CD4-positive, alpha-beta T cell treated with Interleukin-4 for 1 hour (primary cell): ENCODE results near the gene CRTAC1.

Experiments
- DNase-seq, 2 donors: peaks; one replicate each; pipeline ENCODE4 v3.0.0-alpha.2; 2020 to 2022

Gene CRTAC1

GRCh38 chr10:97892506-97892905 lies 137.9 kb downstream of the CRTAC1 start:
- DNase-seq = no peak

GRCh38 chr10:97891497-97892167 lies 138.8 kb downstream of the CRTAC1 start:
- no peak for DNase-seq

GRCh38 chr10:97889461-97890265 lies 140.8 kb downstream of the CRTAC1 start:
- DNase-seq = no peak

- no peak for DNase-seq
These were observed 141.7 kb downstream of the CRTAC1 start for GRCh38 chr10:97888641-97889262.

GRCh38 chr10:97888134-97888533 lies 142.3 kb downstream of the CRTAC1 start:
- DNase-seq = no peak

- DNase-seq = no peak
These were observed 143.0 kb downstream of the CRTAC1 start for GRCh38 chr10:97887399-97887798.

GRCh38 chr10:97886286-97886685 lies 144.1 kb downstream of the CRTAC1 start:
- DNase-seq = no peak

- no peak for DNase-seq
These were observed 147.3 kb downstream of the CRTAC1 start for GRCh38 chr10:97883092-97883485.

- DNase-seq = no peak
These were observed 148.0 kb downstream of the CRTAC1 start for GRCh38 chr10:97882142-97883091.

- no peak for DNase-seq
These were observed 150.3 kb downstream of the CRTAC1 start for GRCh38 chr10:97880109-97880508.

GRCh38 chr10:97879241-97879640 lies 151.2 kb downstream of the CRTAC1 start:
- no peak for DNase-seq

- no peak for DNase-seq
These were observed 154.0 kb downstream of the CRTAC1 start for GRCh38 chr10:97876402-97876801.

- DNase-seq = no peak
These were observed 155.0 kb downstream of the CRTAC1 start for GRCh38 chr10:97875391-97875790.

- DNase-seq = no peak
These were observed 156.1 kb downstream of the CRTAC1 start for GRCh38 chr10:97874332-97874731.

GRCh38 chr10:97873569-97873968 lies 156.9 kb downstream of the CRTAC1 start:
- no peak for DNase-seq

- no peak for DNase-seq
These were observed 159.4 kb downstream of the CRTAC1 start for GRCh38 chr10:97870990-97871389.

- peak; percentile 84 to 88 for DNase-seq
These were observed 161.1 kb downstream of the CRTAC1 start for GRCh38 chr10:97869091-97870042.

- no peak for DNase-seq
These were observed 162.2 kb downstream of the CRTAC1 start for GRCh38 chr10:97868134-97868685.

- DNase-seq = no peak
These were observed 163.1 kb downstream of the CRTAC1 start for GRCh38 chr10:97867220-97867800.

- no peak for DNase-seq
These were observed 163.7 kb downstream of the CRTAC1 start for GRCh38 chr10:97866524-97867219.
